GM21529 (cell line): Measurements from ENCODE around the gene CTAG1A.
"Not testable (repeated sequence)": the region's sequence is repeated elsewhere in the genome, so short reads cannot be mapped to it uniquely, and the experiment has no call there.

ENCODE experiments used
- ATAC-seq: cut with Tn5 transposase; IDR thresholded peaks from one replicate; pipeline ENCODE4 v1.9.1; 2021; ENCODE audit not compliant: unreplicated experiment

Gene CTAG1A

DNA sequence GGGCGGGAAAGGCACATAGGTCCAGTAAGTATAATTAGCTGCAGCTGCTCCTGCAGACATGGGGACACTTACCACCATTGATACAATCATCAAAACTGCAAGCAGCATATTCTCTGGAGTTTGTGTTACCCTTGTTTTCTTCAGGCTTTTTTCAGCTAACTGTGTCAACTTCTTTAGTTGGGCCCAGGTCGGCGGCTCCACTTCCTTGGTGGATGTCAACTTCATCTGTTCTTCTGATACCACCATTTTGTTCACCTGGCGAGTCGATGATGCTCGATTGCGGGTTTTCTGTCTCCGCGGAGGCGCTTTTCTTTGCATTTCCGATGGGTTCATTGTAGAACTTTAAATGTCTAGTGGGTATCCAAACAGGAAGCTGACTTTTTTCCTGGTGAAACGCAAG lies 26.2 kb downstream of the CTAG1A start:
- ATAC-seq, result not testable (repeated sequence)

DNA sequence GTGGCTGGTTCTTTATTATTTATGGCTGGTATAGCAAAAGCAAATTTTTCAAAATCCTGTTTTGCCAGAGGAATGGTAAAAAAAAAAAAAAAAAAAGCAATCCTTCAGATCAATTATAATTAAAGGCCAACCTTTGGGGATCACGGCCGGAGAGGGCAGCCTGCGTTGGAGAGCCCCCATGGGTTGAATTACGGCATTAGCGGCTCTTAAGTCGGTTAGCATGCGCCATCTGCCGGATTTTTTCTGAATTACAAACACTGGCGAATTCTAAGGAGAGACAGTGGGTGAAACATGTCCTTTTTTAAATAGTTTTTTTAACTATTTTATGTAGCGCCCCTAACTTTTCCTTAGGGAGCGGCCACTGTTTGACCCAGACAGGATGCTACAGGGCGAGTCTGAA lies 28.7 kb downstream of the CTAG1A start:
- not testable (repeated sequence) for ATAC-seq

DNA sequence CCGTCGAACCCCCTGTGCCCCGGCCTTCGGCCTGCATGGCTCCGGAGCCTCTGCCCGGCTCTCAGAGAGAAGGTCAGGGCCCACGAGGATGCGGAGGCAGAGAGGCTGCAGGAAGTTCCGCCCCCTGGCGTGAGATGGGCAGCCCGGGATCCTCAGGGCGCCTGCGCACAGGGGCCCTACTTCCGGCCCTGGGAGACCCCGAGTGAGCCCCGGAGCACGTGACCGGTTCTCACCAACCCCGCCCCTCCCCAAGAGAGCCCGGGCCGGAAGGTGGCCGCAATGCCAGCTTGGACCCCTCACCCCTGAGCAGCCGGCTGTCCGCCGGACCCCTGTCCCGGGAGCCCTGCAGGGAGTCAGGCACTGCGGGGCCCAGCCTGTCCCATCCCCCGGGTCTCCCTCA lies 34.2 kb downstream of the CTAG1A start, which contains the start of gene CTAG1B:
TSS of gene CTAG1B (minus strand) at position 101 of the 400 bp plus-strand sequence. CDS start at position 37, 64 bp downstream.
- ATAC-seq, result not testable (repeated sequence)

DNA sequence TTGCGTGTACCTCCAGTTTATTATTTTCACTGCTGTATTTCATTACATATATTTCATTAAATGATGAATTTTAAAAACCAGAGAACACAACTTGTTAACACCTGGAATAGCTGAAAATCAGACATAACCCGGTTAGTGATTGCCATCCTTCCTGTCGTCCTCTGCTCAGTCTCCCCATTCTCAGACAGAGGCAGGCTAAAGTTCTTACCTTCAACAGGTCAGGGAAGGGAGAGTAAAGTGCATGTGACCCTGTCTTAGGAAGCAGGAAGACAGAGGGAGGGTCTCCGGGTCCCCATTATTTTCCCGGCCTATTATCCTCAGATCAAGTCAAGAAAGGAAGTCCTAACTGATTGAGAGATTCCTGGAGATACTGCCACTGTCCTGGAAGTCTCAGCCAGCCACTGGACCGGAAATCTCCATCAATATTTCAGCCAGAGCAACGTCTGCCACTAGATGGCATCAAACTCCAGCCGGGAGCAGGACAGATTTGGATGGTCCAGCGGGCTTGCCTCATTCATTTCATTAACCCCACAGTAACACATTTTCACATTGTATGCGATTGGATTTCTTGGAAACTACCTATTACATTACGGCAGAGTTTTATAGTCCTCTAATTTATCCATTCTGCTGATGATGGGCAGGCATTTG lies 36.0 kb downstream of the CTAG1A start:
- ATAC-seq, result not testable (repeated sequence)

DNA sequence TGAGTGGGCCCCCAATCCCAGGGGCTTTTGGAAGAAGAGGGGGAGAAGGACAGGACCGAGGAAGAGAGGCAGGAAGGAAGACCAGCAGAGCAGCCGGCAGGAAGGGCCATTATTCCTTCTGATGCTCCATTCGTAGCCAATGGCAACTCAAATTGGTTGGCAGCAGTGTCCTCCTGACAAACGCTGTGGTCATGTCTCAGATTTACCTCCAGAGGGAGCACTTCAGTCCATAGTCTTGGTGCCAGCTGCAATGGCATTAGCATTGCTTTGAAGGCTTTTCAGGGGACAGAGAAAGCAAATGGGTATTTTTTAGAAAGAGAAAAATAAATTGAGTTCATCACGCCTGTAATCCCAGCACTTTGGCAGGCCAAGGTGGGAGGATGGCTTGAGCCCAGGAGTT lies 44.0 kb downstream of the CTAG1A start:
- not testable (repeated sequence) for ATAC-seq

DNA sequence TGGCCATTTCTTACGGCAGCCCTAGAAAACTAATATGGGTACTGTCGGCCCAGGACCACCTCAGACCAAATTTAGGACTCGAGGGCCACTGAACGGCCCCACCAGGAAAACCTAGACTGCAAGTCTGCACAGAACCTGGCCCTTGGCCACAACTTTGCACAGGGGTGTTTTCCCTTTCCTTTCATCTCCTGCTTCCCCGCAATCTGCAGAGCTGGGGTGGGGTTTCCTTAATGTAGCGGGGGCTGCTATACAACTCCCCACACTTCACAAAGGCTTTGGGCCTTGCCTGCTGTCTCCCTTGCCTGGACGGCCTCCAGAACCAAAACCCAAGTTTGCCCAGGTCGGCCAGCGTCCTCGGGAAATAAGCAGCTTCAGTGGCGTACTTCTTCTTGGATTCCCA lies 46.0 kb downstream of the CTAG1A start:
- ATAC-seq, result not testable (repeated sequence)

DNA sequence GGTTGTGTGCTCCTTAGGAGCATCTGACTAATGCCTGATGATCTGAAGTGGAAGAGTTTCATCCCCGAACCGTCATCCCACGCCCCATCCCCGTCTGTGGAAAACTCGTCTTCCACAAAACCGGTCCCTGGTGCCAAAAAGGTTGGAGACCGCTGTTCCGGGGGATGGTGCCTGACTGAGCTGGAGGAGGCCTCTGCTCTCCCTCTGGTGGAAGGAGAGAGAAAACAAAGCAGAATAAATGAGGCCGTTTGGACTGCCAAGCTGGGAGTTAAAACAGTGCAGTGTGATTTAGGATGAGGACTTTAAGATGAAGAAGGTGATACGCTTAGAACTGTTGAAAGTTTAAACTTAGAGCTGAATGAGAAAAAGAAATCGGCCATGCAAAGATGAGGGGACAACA lies 48.7 kb downstream of the CTAG1A start:
- ATAC-seq, result not testable (repeated sequence)
